Mesendoderm (in vitro differentiated cells): ENCODE data around the gene LTK.

Experiments
- DNase-seq: peaks from one replicate; pipeline ENCODE4 v3.0.0; 2013
- H2AK5ac ChIP-seq: 2 replicates; pipeline ENCODE4 v1.6.1; 2013; ENCODE audit warnings: low read length, inconsistent platforms
- H2BK120ac ChIP-seq: 2 replicates; pipeline ENCODE4 v1.6.1; 2013; ENCODE audit warnings: low read depth, mild to moderate bottlenecking, low read length, moderate library complexity, mixed read lengths
- H2BK15ac ChIP-seq: replicated peaks from 2 replicates; pipeline ENCODE4 v1.6.1; 2013; ENCODE audit warnings: low read depth, mild to moderate bottlenecking, moderate library complexity
- H2BK5ac ChIP-seq: 2 replicates; pipeline ENCODE4 v1.6.1; 2013; ENCODE audit warnings: low read length, inconsistent platforms
- H3K18ac ChIP-seq: 2 replicates; pipeline ENCODE4 v1.6.1; 2013; ENCODE audit warnings: mild to moderate bottlenecking, low read length, mixed read lengths
- H3K23ac ChIP-seq: one replicate; pipeline ENCODE4 v1.6.1; 2013; ENCODE audit warnings: low read length
- H3K27ac ChIP-seq: 2 replicates; pipeline ENCODE4 v1.5.1; 2013; ENCODE audit warnings: low read depth, mild to moderate bottlenecking, inconsistent platforms, low read length, moderate library complexity
- H3K27me3 ChIP-seq: 2 replicates; pipeline ENCODE4 v1.6.1; 2013; ENCODE audit warnings: low read length, control low read depth, mild to moderate bottlenecking, inconsistent platforms; ENCODE audit not compliant: insufficient read depth, poor library complexity
- H3K36me3 ChIP-seq: 2 replicates; pipeline ENCODE4 v1.6.1; 2013; ENCODE audit warnings: low read length, inconsistent platforms; ENCODE audit not compliant: control insufficient read depth, insufficient read depth
- H3K4ac ChIP-seq: one replicate; pipeline ENCODE4 v1.6.1; 2013; ENCODE audit warnings: low read depth, mild to moderate bottlenecking, low read length, moderate library complexity
- H3K4me1 ChIP-seq: 2 replicates; pipeline ENCODE4 v1.6.1; 2013; ENCODE audit warnings: low read depth, low read length, inconsistent platforms; ENCODE audit not compliant: control insufficient read depth
- H3K4me2 ChIP-seq: 2 replicates; pipeline ENCODE4 v1.6.1; 2013; ENCODE audit warnings: low read length
- H3K4me3 ChIP-seq: 2 replicates; pipeline ENCODE4 v1.5.1; 2013; ENCODE audit warnings: mild to moderate bottlenecking, low read length
- H3K56ac ChIP-seq: one replicate; pipeline ENCODE4 v1.6.1; 2013; ENCODE audit warnings: low read length
- H3K79me1 ChIP-seq: 2 replicates; pipeline ENCODE4 v1.6.1; 2013; ENCODE audit warnings: low read length, inconsistent platforms
- H3K79me2 ChIP-seq: 2 replicates; pipeline ENCODE4 v1.6.1; 2013; ENCODE audit warnings: mild to moderate bottlenecking, low read length; ENCODE audit not compliant: control insufficient read depth, insufficient read depth
- H3K9ac ChIP-seq: 2 replicates; pipeline ENCODE4 v1.6.1; 2013; ENCODE audit warnings: low read length, inconsistent platforms
- H4K5ac ChIP-seq: one replicate; pipeline ENCODE4 v1.6.1; 2013; ENCODE audit warnings: low read length
- H4K8ac ChIP-seq: one replicate; pipeline ENCODE4 v1.6.1; 2013; ENCODE audit warnings: low read depth, mild to moderate bottlenecking, control low read depth, low read length, moderate library complexity
- WGBS: extraction: QIAGEN DNeasy Blood & Tissue Kit; methylation state at CpG from one replicate; pipeline ENCODE4 v1.1.7; 2013; ENCODE audit warnings: low lambda C conversion rate, missing lambda C conversion rate; ENCODE audit not compliant: insufficient coverage; ENCODE audit errors: extremely low coverage; 5-methylcytosine and 5-hydroxymethylcytosine counted together

LTK gene

GRCh38 chr15:41511899-41512369, 1.7 kb downstream of the LTK start:
- Histone ChIP-seq H3K18ac (no peak overlapping the region), H4K5ac (no peak overlapping the region), H2BK120ac (no peak overlapping the region), H3K79me2 (no peaks in the 10 kb centered on the region), H3K4me2 (no peak overlapping the region), H3K27ac (no peak overlapping the region), H3K4me1 (no peaks in the 10 kb centered on the region), H2BK5ac (no peak overlapping the region), H3K4me3 (no peak overlapping the region), H3K79me1 (no peaks in the 10 kb centered on the region), H2AK5ac (no peak overlapping the region), H4K8ac (no peak overlapping the region), H3K56ac (no peak overlapping the region), H3K4ac (no peak overlapping the region), H3K27me3 (peaks cover 26% of the 10 kb centered on the region), H2BK15ac (no peak overlapping the region), H3K36me3 (no peaks in the 10 kb centered on the region), H3K9ac (no peak overlapping the region), H3K23ac (no peak overlapping the region)
- no CpG with 5 or more reads among the region's 49 CpGs for WGBS
- no peak for DNase-seq

GRCh38 chr15:41511331-41511898, 2.2 kb downstream of the LTK start:
- no peak overlapping the region for H3K4ac ChIP-seq
- no peak overlapping the region for H3K23ac ChIP-seq
- no peak overlapping the region for H4K5ac ChIP-seq
- no peak overlapping the region for H2BK15ac ChIP-seq
- H3K79me1 ChIP-seq, result no peaks in the 10 kb centered on the region
- H3K27ac ChIP-seq, result no peak overlapping the region
- H3K4me1 ChIP-seq, result no peaks in the 10 kb centered on the region
- peak overlapping the region; percentile 49 for H3K56ac ChIP-seq
- no peaks in the 10 kb centered on the region for H3K79me2 ChIP-seq
- no peak overlapping the region for H3K18ac ChIP-seq
- H3K4me2 ChIP-seq, result no peak overlapping the region
- H2BK5ac ChIP-seq, result no peak overlapping the region
- no peak overlapping the region for H2BK120ac ChIP-seq
- DNase-seq, result no peak
- peaks cover 26% of the 10 kb centered on the region for H3K27me3 ChIP-seq
- no peak overlapping the region for H2AK5ac ChIP-seq
- no peak overlapping the region for H3K9ac ChIP-seq
- no peak overlapping the region for H3K4me3 ChIP-seq
- WGBS, result no CpG with 5 or more reads among the region's 56 CpGs
- no peaks in the 10 kb centered on the region for H3K36me3 ChIP-seq
- H4K8ac ChIP-seq, result no peak overlapping the region

GRCh38 chr15:41510728-41511127, 2.9 kb downstream of the LTK start:
- WGBS, result no CpG with 5 or more reads among the region's 7 CpGs
- H3K27me3 ChIP-seq, result peaks cover 26% of the 10 kb centered on the region
- no peak overlapping the region for H3K4me2 ChIP-seq
- H2BK120ac ChIP-seq, result no peak overlapping the region
- no peak overlapping the region for H2BK5ac ChIP-seq
- no peak overlapping the region for H3K56ac ChIP-seq
- no peak overlapping the region for H2AK5ac ChIP-seq
- H3K4me3 ChIP-seq, result no peak overlapping the region
- H3K9ac ChIP-seq, result no peak overlapping the region
- no peak for DNase-seq
- H4K5ac ChIP-seq, result no peak overlapping the region
- no peaks in the 10 kb centered on the region for H3K36me3 ChIP-seq
- no peaks in the 10 kb centered on the region for H3K79me1 ChIP-seq
- no peak overlapping the region for H4K8ac ChIP-seq
- no peak overlapping the region for H3K18ac ChIP-seq
- no peaks in the 10 kb centered on the region for H3K79me2 ChIP-seq
- no peak overlapping the region for H2BK15ac ChIP-seq
- H3K4ac ChIP-seq, result no peak overlapping the region
- no peak overlapping the region for H3K27ac ChIP-seq
- H3K23ac ChIP-seq, result no peak overlapping the region
- H3K4me1 ChIP-seq, result no peaks in the 10 kb centered on the region

- H3K4me3 ChIP-seq, result no peak overlapping the region
- H3K79me2 ChIP-seq, result no peaks in the 10 kb centered on the region
- no peak overlapping the region for H3K27ac ChIP-seq
- H3K18ac ChIP-seq, result no peak overlapping the region
- no peak overlapping the region for H4K8ac ChIP-seq
- H3K23ac ChIP-seq, result no peak overlapping the region
- H3K4me1 ChIP-seq, result no peaks in the 10 kb centered on the region
- no peak overlapping the region for H3K4me2 ChIP-seq
- no peak overlapping the region for H3K9ac ChIP-seq
- H2AK5ac ChIP-seq, result no peak overlapping the region
- no peaks in the 10 kb centered on the region for H3K36me3 ChIP-seq
- peaks cover 37% of the 10 kb centered on the region for H3K27me3 ChIP-seq
- no peak overlapping the region for H3K4ac ChIP-seq
- H2BK15ac ChIP-seq, result no peak overlapping the region
- DNase-seq, result no peak
- H2BK120ac ChIP-seq, result no peak overlapping the region
- no peak overlapping the region for H4K5ac ChIP-seq
- WGBS, result no CpG with 5 or more reads among the region's 7 CpGs
- no peaks in the 10 kb centered on the region for H3K79me1 ChIP-seq
- H3K56ac ChIP-seq, result no peak overlapping the region
- H2BK5ac ChIP-seq, result no peak overlapping the region
These were observed 5.8 kb downstream of the LTK start for GRCh38 chr15:41507820-41508290.

GRCh38 chr15:41506796-41507341, 6.8 kb downstream of the LTK start:
- Histone ChIP-seq H3K27ac (no peak overlapping the region), H3K4me1 (no peaks in the 10 kb centered on the region), H3K18ac (no peak overlapping the region), H3K4ac (no peak overlapping the region), H2AK5ac (no peak overlapping the region), H3K23ac (no peak overlapping the region), H2BK15ac (no peak overlapping the region), H2BK120ac (no peak overlapping the region), H4K5ac (no peak overlapping the region), H3K27me3 (peaks cover 35% of the 10 kb centered on the region), H3K79me2 (no peaks in the 10 kb centered on the region), H3K79me1 (no peaks in the 10 kb centered on the region), H4K8ac (no peak overlapping the region), H3K9ac (no peak overlapping the region), H2BK5ac (no peak overlapping the region), H3K4me3 (no peak overlapping the region), H3K36me3 (no peaks in the 10 kb centered on the region), H3K4me2 (no peak overlapping the region), H3K56ac (no peak overlapping the region)
- peak; percentile 37 for DNase-seq
- no CpG with 5 or more reads among the region's 10 CpGs for WGBS

- Histone ChIP-seq H3K27me3 (peaks cover 34% of the 10 kb centered on the region), H3K36me3 (no peaks in the 10 kb centered on the region), H3K56ac (no peak overlapping the region), H3K4me1 (no peaks in the 10 kb centered on the region), H3K4me2 (no peak overlapping the region), H4K8ac (no peak overlapping the region), H2BK5ac (no peak overlapping the region), H2BK120ac (no peak overlapping the region), H2BK15ac (no peak overlapping the region), H3K79me1 (no peaks in the 10 kb centered on the region), H4K5ac (no peak overlapping the region), H3K4ac (no peak overlapping the region), H2AK5ac (no peak overlapping the region), H3K18ac (no peak overlapping the region), H3K23ac (no peak overlapping the region), H3K27ac (no peak overlapping the region), H3K4me3 (no peak overlapping the region), H3K79me2 (no peaks in the 10 kb centered on the region), H3K9ac (no peak overlapping the region)
- no CpG with 5 or more reads among the region's 4 CpGs for WGBS
- no peak for DNase-seq
These were observed 7.9 kb downstream of the LTK start for GRCh38 chr15:41505776-41506175.
